Right atrium auricular region (tissue), 2 donors: ENCODE data around the gene RGMB. TPM values are rescaled to one million over a fixed set of nuclear protein-coding genes. Genes with fewer than 3 reads are reported as not detected.

Experiments
- DNase-seq: peaks from one replicate; pipeline ENCODE4 v3.0.0-alpha.2; 2019; ENCODE audit warnings: low spot score
- H3K27ac ChIP-seq, 2 donors: fragments of 200-600 bp; sonication (generic); 1 replicate in 1 of 2; 2 replicates in 1 of 2; pipeline ENCODE4 v1.5.1; 2016 to 2019
- H3K27me3 ChIP-seq, 2 donors: fragments of 200-600 bp; sonication (generic); one replicate each; pipeline versions ENCODE4 v1.5.1 to v1.6.0; 2017 to 2019
- H3K36me3 ChIP-seq: fragments of 200-600 bp; sonication (generic); one replicate; pipeline ENCODE4 v1.5.1; 2016
- H3K4me1 ChIP-seq, 2 donors: fragments of 200-600 bp; sonication (generic); one replicate each; pipeline versions ENCODE4 v1.5.1 to v1.6.0; 2017 to 2019
- H3K4me3 ChIP-seq, 2 donors: fragments of 200-600 bp; sonication (generic); 1 replicate in 1 of 2; 2 replicates in 1 of 2; pipeline ENCODE4 v1.5.1; 2017 to 2019; ENCODE audit warnings: mild to moderate bottlenecking in 1 of 2, moderate library complexity in 1 of 2
- H3K9me3 ChIP-seq, 2 donors: fragments of 200-600 bp; sonication (generic); one replicate each; pipeline ENCODE4 v1.5.1; 2019
- total RNA-seq, 2 donors: library from RNA; depleted of rRNA; stranded (reverse); fragments of >200 nt; gene quantifications; one replicate each; pipeline ENCODE4 v1.1.0, GENCODE V29; 2016
- TF ChIP-seq, protein P1 (sequence below), 2 donors: fragments of 200-600 bp; sonication (generic); IDR thresholded peaks; one replicate each; pipeline ENCODE4 v1.5.1; 2019; ENCODE audit warnings: antibody characterized with exemption in 2 of 2

Gene RGMB
- total RNA-seq, 2 donors from 2014 or later: 18.2 to 25.4 TPM

DNA sequence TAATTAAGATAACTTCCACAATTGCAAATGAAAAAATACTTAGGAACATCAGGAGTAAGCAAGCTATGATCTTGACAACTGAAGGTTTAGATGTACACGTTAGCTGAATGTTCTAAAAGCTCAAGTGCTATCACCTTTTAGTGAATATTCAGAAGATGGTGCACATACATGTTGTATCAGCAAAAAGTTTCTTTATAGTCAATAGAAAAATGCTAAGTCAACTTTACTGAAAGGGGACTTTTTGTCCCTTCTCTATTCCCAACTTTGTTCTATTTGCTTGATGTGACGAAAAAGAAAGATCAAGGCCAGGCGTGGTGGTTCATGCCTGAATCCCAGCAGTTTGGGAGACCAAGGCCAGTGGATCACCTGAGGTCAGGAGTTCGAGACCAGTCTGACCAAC is 7.6 kb upstream of the RGMB start:
- H3K27ac ChIP-seq: no peak overlapping the region
- no peaks in the 10 kb centered on the region for H3K9me3 ChIP-seq
- H3K36me3 ChIP-seq: no peaks in the 10 kb centered on the region
- TF ChIP-seq, protein P1, sequence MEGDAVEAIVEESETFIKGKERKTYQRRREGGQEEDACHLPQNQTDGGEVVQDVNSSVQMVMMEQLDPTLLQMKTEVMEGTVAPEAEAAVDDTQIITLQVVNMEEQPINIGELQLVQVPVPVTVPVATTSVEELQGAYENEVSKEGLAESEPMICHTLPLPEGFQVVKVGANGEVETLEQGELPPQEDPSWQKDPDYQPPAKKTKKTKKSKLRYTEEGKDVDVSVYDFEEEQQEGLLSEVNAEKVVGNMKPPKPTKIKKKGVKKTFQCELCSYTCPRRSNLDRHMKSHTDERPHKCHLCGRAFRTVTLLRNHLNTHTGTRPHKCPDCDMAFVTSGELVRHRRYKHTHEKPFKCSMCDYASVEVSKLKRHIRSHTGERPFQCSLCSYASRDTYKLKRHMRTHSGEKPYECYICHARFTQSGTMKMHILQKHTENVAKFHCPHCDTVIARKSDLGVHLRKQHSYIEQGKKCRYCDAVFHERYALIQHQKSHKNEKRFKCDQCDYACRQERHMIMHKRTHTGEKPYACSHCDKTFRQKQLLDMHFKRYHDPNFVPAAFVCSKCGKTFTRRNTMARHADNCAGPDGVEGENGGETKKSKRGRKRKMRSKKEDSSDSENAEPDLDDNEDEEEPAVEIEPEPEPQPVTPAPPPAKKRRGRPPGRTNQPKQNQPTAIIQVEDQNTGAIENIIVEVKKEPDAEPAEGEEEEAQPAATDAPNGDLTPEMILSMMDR (IDR thresholded peaks at IDR 0.05): no peak
- no peaks in the 10 kb centered on the region for H3K27me3 ChIP-seq
- peaks cover 0 to 19% of the 10 kb centered on the region in 2 donors for H3K4me1 ChIP-seq
- no peak overlapping the region for H3K4me3 ChIP-seq
- DNase-seq: no peak

DNA sequence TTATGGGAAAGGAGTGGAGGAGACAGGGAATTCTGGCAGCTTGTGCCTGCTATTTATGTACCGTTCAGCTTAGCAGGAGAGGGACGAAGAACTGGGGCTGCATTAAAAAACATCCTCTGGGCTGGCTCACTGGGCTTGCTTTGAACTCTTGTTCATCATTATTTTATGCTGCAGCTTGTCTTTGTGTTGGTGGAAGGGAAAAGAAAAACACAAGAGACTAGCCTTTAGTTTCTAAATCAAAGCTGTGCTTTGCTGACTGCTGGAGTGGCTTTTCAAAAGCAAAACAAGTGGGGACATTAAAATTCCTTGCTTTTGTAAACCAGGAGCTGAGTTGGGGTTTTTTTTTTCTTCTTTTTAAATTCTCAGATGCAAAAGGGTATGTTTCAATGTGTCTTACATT is 5.9 kb upstream of the RGMB start:
- TF ChIP-seq, protein P1 (IDR thresholded peaks at IDR 0.05): no peak
- Histone ChIP-seq H3K4me1 (peaks cover 0 to 29% of the 10 kb centered on the region in 2 donors), H3K9me3 (no peaks in the 10 kb centered on the region), H3K4me3 (no peak overlapping the region), H3K36me3 (no peaks in the 10 kb centered on the region), H3K27ac (no peak overlapping the region), H3K27me3 (no peaks in the 10 kb centered on the region)
- DNase-seq: no peak

DNA sequence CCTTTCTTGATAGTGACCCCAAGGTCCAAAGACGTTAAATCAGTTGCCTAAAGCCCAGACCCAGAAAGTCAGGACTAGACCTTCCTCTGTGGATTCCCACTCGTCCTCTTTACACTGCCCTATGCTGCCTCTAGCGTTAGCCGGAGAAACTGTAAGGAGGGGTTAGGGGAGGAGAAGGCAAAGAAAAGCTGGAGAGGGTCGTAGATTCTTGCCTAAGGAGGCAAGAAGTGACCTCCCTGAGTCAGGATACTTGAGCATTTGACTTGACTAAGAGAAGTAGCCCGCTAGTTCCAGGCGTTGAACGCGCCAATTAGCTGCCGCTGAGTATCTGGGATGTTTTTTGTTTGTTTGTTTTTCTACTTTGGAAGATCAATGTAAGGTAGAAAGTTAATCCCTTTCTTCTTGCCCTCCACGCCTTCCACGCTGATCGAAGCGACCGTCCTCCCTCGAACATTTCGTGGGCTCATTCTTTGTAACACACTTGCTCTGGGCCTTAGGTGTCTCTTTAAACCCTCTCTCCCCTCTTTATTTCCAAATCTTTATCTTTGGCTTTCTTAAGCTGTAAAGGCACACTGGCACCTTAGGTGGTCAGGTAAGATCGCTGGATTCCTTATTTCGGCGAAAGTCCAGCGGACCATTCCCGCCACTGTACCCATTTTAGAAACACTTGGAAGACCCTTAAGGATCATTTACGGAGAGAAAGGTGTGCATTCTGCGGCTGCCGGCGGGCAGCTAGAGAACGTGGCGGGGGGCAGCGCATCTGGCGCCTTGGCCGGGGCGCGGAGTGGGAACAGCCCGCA is 5.1 kb upstream of the RGMB start:
- Histone ChIP-seq H3K27me3 (no peaks in the 10 kb centered on the region), H3K4me3 (peak overlapping the region; percentile 55 to 67), H3K9me3 (no peaks in the 10 kb centered on the region), H3K27ac (peak overlapping the region; percentile 78 to 79), H3K4me1 (peaks cover 0 to 32% of the 10 kb centered on the region in 2 donors), H3K36me3 (no peaks in the 10 kb centered on the region)
- TF ChIP-seq, protein P1 (IDR thresholded peaks at IDR 0.05): peak; percentile 81 to 92
- no peak for DNase-seq

DNA sequence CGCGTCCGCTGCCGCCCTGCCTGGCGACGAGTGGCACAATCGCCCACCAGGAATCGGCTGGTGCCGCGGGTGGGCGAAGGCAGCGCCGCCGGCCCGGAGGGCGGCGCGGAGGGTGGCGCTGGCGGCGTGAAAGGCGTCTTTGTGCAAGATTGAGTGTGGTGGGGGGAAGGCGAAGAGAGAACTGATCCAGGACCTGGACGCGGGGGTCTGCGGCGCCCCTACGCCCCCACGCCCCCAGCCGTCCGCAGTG is 4.6 kb upstream of the RGMB start:
- Histone ChIP-seq H3K4me3 (peak overlapping the region; percentile 55 to 67), H3K4me1 (peaks cover 0 to 32% of the 10 kb centered on the region in 2 donors), H3K36me3 (no peaks in the 10 kb centered on the region), H3K9me3 (no peaks in the 10 kb centered on the region), H3K27ac (peak overlapping the region; percentile 78 to 79), H3K27me3 (no peaks in the 10 kb centered on the region)
- TF ChIP-seq, protein P1 (IDR thresholded peaks at IDR 0.05): no peak
- no peak for DNase-seq

DNA sequence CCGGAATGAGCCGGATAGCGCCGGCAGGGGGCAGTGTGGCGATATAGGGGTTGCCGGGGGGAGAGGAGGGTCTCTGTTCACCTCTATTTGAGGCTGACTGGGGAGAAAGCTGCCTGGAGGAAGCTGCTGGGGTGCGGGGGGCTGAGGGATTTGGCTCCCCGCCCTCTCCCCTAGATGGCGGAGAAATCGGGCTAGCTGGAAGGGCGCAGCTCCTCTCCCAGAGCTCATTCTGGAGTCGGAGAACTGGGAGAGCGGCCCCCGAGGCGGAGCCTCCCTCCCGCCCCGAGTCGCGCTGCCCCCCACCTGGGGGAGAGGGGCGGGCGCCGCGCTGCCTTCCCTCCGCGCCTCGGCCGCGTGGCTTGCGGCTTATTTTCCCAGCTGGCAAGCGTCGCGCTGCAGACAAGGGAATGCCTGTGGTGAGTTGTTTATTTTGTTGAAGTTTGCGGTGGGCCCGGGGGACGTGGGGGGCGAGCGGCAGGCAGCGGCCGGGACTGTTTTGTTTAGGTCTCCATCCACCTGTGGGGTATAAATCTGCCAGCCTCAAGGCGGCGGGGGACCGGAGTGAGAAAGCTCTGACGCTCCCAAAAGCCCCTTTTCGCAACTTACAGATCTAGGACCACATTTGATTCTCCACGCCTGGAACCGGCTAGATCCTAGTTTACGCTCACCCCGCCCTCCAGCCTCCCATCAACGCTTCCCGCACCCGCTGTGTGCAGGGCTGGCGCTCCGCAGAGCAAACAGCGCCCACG is 4.1 kb upstream of the RGMB start:
- H3K36me3 ChIP-seq: no peaks in the 10 kb centered on the region
- H3K9me3 ChIP-seq: no peaks in the 10 kb centered on the region
- DNase-seq: no peak
- TF ChIP-seq, protein P1 (IDR thresholded peaks at IDR 0.05): peak; percentile 79 to 83
- peak overlapping the region; percentile 78 to 79 for H3K27ac ChIP-seq
- H3K27me3 ChIP-seq: no peaks in the 10 kb centered on the region
- H3K4me1 ChIP-seq: peaks cover 0 to 32% of the 10 kb centered on the region in 2 donors
- H3K4me3 ChIP-seq: peak overlapping the region; percentile 55 to 67
